Lower leg skin (tissue), 4 donors: ENCODE data around the gene GPC5. TPM values are rescaled to one million over a fixed set of nuclear protein-coding genes. Genes with fewer than 3 reads are reported as not detected.

ENCODE experiments used
- DNase-seq, 2 donors: peaks; one replicate each; pipeline ENCODE4 v3.0.0-alpha.2; 2019; ENCODE audit warnings: low spot score in 2 of 2
- H3K4me3 ChIP-seq: fragments of 200-600 bp; sonication (generic); 2 replicates; pipeline ENCODE4 v1.5.1; 2017; ENCODE audit warnings: mild to moderate bottlenecking, low read depth; ENCODE audit not compliant: poor library complexity, severe bottlenecking
- CTCF ChIP-seq, 3 donors: fragments of 450-650 bp; IDR thresholded peaks; one replicate each; pipeline ENCODE4 v1.5.1; 2016; ENCODE audit warnings: antibody characterized with exemption in 3 of 3, mild to moderate bottlenecking in 3 of 3, moderate library complexity in 2 of 3
- POLR2A ChIP-seq, 2 donors: fragments of 450-650 bp; IDR thresholded peaks; one replicate each; pipeline ENCODE4 v1.6.1; 2016 to 2017; ENCODE audit warnings: antibody characterized with exemption in 2 of 2, mild to moderate bottlenecking in 1 of 2, moderate library complexity in 1 of 2
- WGBS, 2 donors: methylation state at CpG; one replicate each; pipeline ENCODE4 v1.1.5; 2018; 5-methylcytosine and 5-hydroxymethylcytosine counted together
- intact Hi-C: fragments of 100-400 bp; cut with DNase I; formaldehyde crosslinking; loops from one replicate; pipeline ENCODE4 v1.15.0; 2023; ENCODE audit warnings: low total_unique reads
- total RNA-seq, 4 donors: library from RNA; depleted of rRNA; stranded (reverse); fragments of >200 nt; gene quantifications; one replicate each; pipeline ENCODE4 v1.1.0, GENCODE V29; 2016

GPC5 gene
- total RNA-seq, 4 donors from 2014 or later: 0.46 to 1.3 (median 0.82) TPM

- WGBS, 2 donors: 46 to 50% methylated on average over 2 of the region's 2 CpGs
- intact Hi-C loops: no loop called here
Observed at GRCh38 chr13:92575777-92576176, 1177.4 kb downstream of the GPC5 start.

DNA sequence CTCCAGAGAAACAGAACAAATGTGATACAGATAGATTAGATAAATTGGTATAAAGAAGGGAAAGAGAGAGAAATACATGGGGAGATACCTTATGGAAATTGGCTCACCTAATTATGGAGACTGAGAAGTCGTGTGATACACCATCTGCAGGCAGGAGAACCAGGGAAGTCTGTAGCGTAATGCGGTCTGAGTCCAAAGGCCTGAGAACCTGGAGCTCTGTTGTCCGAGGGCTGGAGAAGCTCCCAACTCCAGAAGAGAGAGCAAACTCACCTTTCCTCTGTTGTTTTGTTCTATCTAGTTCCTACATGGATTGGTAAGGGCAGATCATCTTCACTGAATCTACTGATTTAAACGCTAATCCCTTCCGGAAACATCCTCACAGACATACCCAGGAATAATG lies 1179.9 kb downstream of the GPC5 start:
- no peak for DNase-seq
- 87 to 90% methylated on average over 6 of the region's 6 CpGs for WGBS, 2 donors

More at GRCh38 chr13:92575777-92576176, 1177.4 kb downstream of the GPC5 start:
- no peak overlapping the region for H3K4me3 ChIP-seq
- peak in 1 of 2 donors; percentile 17 for DNase-seq
- TF ChIP-seq POLR2A (IDR thresholded peaks at IDR 0.05) (no peak), CTCF (IDR thresholded peaks at IDR 0.05) (no peak)

DNA sequence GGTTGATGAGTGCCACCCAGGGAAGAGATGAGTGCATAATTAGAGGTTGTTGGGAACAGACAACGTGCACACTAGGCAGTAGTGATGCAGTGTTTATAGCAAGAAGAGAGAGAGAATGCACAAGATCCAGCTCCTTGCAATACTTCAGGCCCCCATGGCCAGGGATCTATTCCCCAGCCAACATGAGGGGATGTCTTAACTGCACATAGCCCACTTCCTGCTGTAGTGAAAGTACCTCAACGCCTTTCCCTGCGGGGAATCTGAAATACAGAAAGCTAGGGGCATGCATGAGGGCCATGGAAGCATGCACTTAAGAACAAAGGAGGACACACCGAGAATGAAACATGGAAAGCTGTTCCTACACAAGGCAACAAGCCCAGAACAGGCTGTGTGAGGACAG lies 1191.5 kb downstream of the GPC5 start:
- WGBS, 2 donors: 73 to 82% methylated on average over 4 of the region's 4 CpGs
- intact Hi-C loops: no loop called here
- DNase-seq: no peak
- TF ChIP-seq POLR2A (IDR thresholded peaks at IDR 0.05): no peak
- TF ChIP-seq CTCF (IDR thresholded peaks at IDR 0.05): no peak
- H3K4me3 ChIP-seq: no peak overlapping the region

More for the DNA sequence above, 1179.9 kb downstream of the GPC5 start:
- no peak for TF ChIP-seq POLR2A (IDR thresholded peaks at IDR 0.05)
- TF ChIP-seq CTCF (IDR thresholded peaks at IDR 0.05): no peak
- intact Hi-C loops: no loop called here
- H3K4me3 ChIP-seq: no peak overlapping the region

GRCh38 chr13:92590503-92590908 lies 1192.1 kb downstream of the GPC5 start:
- 46 to 49% methylated on average over 5 of the region's 5 CpGs for WGBS, 2 donors
- intact Hi-C loops: no loop called here

GRCh38 chr13:92591117-92591516 lies 1192.7 kb downstream of the GPC5 start:
- no peak for DNase-seq
- WGBS, 2 donors: 71 to 72% methylated on average over 5 of the region's 5 CpGs
- TF ChIP-seq CTCF (IDR thresholded peaks at IDR 0.05) (no peak), POLR2A (IDR thresholded peaks at IDR 0.05) (no peak)
- intact Hi-C loops: no loop called here
- no peak overlapping the region for H3K4me3 ChIP-seq

More at GRCh38 chr13:92590503-92590908, 1192.1 kb downstream of the GPC5 start:
- TF ChIP-seq CTCF (IDR thresholded peaks at IDR 0.05) (no peak), POLR2A (IDR thresholded peaks at IDR 0.05) (no peak)
- DNase-seq: no peak
- no peak overlapping the region for H3K4me3 ChIP-seq

DNA sequence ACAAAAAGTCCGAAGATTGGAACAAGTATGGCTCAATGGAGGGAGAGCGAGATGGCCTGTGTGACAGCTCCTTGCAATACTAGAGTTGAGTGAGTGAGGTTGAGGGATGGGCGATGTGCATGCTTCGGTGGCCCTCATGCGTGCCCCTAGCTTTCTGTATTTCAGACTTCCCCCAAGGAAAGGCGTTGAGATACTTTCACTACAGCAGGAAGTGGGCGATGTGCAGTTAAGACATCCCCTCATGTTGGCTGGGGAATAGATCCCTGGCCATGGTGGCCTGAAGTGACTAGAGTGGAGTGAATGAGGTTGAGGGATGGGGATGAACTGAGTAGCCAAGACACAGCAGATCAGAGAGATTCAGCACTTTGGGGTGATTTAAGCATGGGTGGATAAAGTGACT lies 1194.3 kb downstream of the GPC5 start:
- DNase-seq: no peak
- H3K4me3 ChIP-seq: no peak overlapping the region
- WGBS, 2 donors: 86 to 92% methylated on average over 7 of the region's 7 CpGs
- no peak for TF ChIP-seq CTCF (IDR thresholded peaks at IDR 0.05)
- TF ChIP-seq POLR2A (IDR thresholded peaks at IDR 0.05): no peak
- intact Hi-C loops: no loop called here
